ENCODE measurements around the gene BEGAIN.

Gene BEGAIN

DNA sequence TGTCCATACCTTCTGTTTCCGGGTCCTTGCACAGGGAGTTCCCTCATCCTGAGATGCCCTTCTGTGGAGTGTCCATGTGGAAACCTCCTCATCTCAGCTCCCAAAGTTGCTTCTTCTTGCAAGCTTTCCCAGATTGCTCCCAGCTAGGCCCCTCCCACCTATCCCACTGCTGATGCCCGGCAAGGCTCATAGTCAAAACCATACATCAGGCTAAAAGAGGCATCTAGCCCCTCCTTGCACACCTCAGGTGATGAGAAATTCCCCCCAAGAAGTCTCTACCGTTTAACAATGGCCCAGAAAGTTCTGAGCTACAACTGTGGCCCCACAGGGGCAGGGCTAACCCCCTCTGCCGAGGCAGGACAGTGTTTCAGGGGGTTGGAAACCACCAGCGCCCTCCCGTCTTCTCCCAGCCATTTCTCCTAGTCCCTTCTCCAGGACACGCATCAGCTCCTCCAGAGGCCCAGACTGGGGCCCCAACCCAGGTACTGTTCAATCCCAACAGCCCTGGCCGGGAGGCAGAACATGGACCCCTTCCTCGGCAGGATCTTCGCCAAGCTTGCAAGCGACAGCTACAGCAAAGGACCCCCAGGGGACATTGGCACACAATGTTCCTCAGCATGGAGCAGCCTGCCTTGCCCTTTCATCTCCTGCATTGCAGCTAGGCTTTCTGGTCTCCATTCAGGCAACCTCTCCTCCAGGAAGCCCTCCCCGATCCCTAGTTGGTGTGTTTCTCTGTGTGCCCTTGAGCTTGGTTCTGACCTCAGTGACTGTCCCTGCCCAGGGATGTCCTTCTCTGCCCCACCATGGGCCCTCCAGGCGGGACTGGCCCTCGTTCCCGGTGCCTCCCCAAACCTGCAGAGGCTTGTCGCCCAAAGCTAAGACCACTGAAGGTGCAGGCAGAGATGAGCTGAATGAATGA is 4.5 kb upstream of the BEGAIN start:
- H3K4me3 ChIP-seq (replicated peaks; ENCODE audit: low read depth, low read length): no peak overlapping the region
- TF ChIP-seq, protein P1, sequence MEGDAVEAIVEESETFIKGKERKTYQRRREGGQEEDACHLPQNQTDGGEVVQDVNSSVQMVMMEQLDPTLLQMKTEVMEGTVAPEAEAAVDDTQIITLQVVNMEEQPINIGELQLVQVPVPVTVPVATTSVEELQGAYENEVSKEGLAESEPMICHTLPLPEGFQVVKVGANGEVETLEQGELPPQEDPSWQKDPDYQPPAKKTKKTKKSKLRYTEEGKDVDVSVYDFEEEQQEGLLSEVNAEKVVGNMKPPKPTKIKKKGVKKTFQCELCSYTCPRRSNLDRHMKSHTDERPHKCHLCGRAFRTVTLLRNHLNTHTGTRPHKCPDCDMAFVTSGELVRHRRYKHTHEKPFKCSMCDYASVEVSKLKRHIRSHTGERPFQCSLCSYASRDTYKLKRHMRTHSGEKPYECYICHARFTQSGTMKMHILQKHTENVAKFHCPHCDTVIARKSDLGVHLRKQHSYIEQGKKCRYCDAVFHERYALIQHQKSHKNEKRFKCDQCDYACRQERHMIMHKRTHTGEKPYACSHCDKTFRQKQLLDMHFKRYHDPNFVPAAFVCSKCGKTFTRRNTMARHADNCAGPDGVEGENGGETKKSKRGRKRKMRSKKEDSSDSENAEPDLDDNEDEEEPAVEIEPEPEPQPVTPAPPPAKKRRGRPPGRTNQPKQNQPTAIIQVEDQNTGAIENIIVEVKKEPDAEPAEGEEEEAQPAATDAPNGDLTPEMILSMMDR (IDR thresholded peaks at IDR 0.05; ENCODE audit: low read depth, low read length, missing control alignments): no peak
- no peak for DNase-seq (ENCODE audit: extremely low read depth, low read depth)

DNA sequence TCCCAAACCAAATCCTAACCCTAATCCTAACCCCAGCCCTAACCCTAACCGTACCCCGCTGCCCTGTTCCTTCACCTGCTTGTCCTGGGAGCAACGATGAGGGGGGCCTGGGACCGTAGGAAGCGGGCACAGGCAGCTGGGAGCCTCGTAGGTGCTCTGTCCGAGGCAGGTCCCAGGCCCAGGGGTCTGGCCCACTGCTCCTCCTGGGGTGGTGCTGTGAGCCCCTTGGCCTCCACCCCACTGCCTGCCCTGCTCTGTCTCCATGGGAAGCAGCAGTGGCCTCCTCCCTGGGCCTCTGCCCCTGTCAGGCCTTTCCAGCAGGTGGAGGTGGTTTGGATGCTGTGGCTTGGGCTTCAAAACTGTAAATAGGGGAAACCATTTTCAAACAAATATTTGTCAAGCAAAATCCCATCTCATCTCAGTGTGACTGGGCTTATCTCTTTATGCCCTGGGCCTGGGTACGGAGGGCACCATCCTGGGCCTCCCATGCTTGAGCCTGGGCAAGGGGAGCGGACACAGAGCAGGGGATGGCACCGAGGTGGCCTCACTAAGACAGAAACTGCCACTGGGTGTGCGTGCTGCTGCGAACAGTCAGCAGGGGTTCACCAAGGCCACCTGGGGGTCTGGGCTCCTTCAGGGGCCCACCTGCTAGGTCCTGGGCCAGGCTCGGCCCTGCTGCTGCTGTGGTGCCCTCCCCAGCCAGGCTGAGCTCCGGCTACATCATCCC is 3.7 kb upstream of the BEGAIN start:
- TF ChIP-seq, protein P1 (IDR thresholded peaks at IDR 0.05; ENCODE audit: low read depth, low read length, missing control alignments): no peak
- DNase-seq (ENCODE audit: extremely low read depth, low read depth): no peak
- H3K4me3 ChIP-seq (replicated peaks; ENCODE audit: low read depth, low read length): no peak overlapping the region

DNA sequence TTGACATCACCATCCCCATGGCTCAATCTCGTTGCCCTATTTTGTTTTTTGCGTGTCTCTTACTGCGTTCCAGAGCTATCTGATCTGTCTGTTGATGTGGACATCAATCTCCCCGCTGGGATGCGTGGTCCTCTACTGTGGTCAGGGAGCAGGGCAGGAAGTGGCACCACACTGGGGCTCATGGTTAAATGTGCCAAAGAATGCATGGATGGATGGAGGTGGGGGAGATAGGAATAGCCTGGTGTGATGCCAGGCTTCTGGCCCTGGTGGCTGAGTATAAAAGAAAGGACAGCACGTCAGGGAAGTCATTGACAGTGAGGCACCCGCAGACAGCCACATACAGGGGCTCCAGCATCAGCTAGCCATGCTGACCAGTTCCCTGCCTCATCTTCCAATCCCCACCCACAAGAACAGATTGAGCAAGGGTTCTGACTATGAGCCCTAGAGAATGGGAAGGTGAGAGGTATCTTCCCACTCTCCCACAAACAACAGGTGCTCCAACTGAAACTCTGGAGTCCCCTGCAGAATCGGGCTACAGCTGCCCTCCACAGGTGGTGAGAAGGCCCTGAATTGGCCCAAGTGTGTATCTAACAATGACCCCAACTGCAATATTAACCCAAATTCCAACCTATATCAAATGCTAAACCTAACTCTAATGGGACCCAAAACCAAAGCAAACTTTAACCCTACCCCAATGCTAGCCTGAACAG is 2.7 kb upstream of the BEGAIN start:
- TF ChIP-seq, protein P1 (IDR thresholded peaks at IDR 0.05; ENCODE audit: low read depth, low read length, missing control alignments): no peak
- no peak overlapping the region for H3K4me3 ChIP-seq (replicated peaks; ENCODE audit: low read depth, low read length)
- no peak for DNase-seq (ENCODE audit: extremely low read depth, low read depth)

DNA sequence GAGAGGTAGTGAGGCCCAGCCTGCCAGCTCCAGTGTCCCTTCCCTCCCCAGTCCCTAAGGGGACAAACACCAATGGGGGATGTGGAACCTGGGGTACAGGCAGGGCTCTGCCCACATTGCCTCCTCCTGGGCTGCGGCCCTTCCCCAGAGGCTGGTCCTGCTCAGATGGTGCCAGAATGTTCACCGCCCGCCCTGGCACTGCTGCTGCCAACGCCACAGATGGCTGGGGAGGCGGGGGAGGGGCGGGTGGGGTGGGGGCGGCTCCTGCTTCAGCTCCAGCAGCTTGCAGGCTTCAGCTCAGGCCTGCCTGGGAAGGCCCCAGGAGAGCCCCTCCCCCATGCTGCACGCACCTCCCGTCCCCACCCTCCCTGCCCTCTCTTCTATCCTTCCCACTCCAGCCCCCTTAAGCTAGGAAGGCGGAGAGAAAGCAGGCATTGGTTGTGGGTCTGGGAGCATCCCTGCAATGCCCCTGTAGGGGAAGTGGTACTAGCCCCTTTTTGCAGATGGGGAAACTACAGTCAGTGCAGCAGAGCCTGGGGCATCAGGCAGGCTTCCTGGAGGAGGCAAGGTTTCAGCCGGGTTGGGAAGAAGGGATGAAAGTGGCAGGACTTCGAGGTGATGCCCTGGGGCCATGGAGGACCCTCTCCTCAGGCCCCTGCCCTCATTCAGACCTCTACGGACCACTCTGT is 2.0 kb upstream of the BEGAIN start:
- TF ChIP-seq, protein P1 (IDR thresholded peaks at IDR 0.05; ENCODE audit: low read depth, low read length, missing control alignments): no peak
- H3K4me3 ChIP-seq (replicated peaks; ENCODE audit: low read depth, low read length): no peak overlapping the region
- DNase-seq (ENCODE audit: extremely low read depth, low read depth): no peak

DNA sequence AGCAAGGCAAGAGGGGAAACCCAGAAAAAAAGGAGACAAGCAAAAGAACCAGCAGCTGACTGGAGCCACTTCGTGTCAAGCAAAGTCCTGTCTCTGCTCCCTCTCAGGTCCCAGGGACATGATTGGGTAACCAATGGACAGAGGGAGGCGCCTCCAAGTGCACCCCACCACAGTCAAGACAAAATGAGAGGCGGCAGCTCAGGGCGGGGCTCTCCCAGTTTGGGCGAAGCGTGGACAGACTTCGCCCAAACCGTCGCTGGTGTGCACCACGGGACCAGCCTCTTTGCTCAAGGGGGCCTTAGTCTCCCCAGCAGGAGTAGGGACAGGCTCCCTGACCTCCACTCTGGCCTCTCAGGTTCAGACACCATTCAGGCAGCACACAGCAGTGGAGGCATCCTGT is 1.5 kb upstream of the BEGAIN start:
- DNase-seq (ENCODE audit: extremely low read depth, low read depth): no peak
- no peak overlapping the region for H3K4me3 ChIP-seq (replicated peaks; ENCODE audit: low read depth, low read length)
- TF ChIP-seq, protein P1 (IDR thresholded peaks at IDR 0.05; ENCODE audit: low read depth, low read length, missing control alignments): no peak

DNA sequence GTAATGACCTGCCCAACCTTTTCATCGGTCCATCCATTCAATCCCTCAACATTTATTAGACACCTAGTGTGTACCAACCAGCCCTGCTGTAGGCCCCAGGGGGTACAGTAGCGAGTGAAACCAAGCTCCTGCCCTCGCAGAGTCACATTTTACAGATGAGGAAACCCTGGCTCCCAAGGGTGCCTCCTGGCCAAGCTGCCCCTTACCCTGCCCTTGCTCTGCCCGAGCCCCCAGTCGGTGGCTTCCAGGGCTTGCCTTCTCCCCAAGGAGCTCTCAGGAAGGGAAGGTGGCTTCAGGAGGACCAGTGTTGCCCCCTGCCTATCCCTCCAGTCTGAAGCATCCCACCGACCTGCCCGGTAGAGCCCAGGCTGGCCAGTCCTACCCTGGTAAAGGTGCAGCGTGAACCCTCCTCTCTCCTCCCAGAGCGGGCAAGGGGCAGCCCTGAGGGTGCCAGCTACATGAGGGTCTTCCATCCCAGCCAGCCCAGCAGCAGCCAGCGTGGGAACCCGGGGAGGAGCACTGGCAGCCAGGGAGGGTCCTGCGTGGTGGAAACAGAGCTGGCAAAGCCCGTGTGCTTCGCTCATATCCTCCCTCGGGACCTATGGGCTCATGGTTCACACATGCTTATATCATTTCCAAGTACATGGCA is 670 bp upstream of the BEGAIN start:
- TF ChIP-seq, protein P1 (IDR thresholded peaks at IDR 0.05; ENCODE audit: low read depth, low read length, missing control alignments): no peak
- H3K4me3 ChIP-seq (replicated peaks; ENCODE audit: low read depth, low read length): 0 out of 2 replicates have a peak overlapping the region, but pooled peaks have one; percentile 9
- DNase-seq (ENCODE audit: extremely low read depth, low read depth): no peak
